ENCODE measurements around the gene ADAMTS13. TPM values are rescaled to one million over a fixed set of nuclear protein-coding genes. Genes with fewer than 3 reads are reported as not detected.

The ADAMTS13 gene
- total and polyA plus RNA-seq, 4 donors: 6.5 to 13.3 (median 10.4) TPM

GRCh38 chr9:133380734-133381133 lies 41.4 kb upstream of the ADAMTS13 start:
- Histone ChIP-seq H3K27me3 (ENCODE audit: control insufficient read depth in 4 of 4, insufficient read depth in 4 of 4, low read length in 3 of 4) (no peaks in the 10 kb centered on the region), H3K27ac (ENCODE audit: low read depth in 1 of 2, low read length in 2 of 2) (no peak overlapping the region), H3K4me1 (ENCODE audit: control insufficient read depth in 4 of 4, insufficient read depth in 4 of 4, low read length in 3 of 4) (peaks cover 0 to 11% (median 5%) of the 10 kb centered on the region in 4 donors), H3K36me3 (ENCODE audit: control insufficient read depth in 4 of 4, insufficient read depth in 3 of 4, low read depth in 1 of 4, low read length in 3 of 4) (no peaks in the 10 kb centered on the region), H3K9me3 (ENCODE audit: control insufficient read depth in 4 of 4, low read length in 3 of 4) (no peaks in the 10 kb centered on the region), H3K9ac (ENCODE audit: low read depth in 1 of 2, low read length in 2 of 2) (no peak overlapping the region), H3K4me3 (ENCODE audit: low read depth in 1 of 3, low read length in 3 of 3) (no peak overlapping the region)
- DNase-seq (ENCODE audit: low spot score): no peak
- 91% methylated on average over 4 of the region's 4 CpGs for WGBS
- TF ChIP-seq TAF1 (conservative IDR thresholded peaks at IDR 0.05) (no peak), MAX (IDR thresholded peaks at IDR 0.05) (no peak), HNF4G (IDR thresholded peaks at IDR 0.05) (no peak), RXRA (IDR thresholded peaks at IDR 0.05) (no peak), YY1 (IDR thresholded peaks at IDR 0.05) (no peak), RAD21 (IDR thresholded peaks at IDR 0.05) (no peak), FOXA2 (IDR thresholded peaks at IDR 0.05) (no peak), GABPA (IDR thresholded peaks at IDR 0.05 in 1 of 2, conservative IDR thresholded peaks at IDR 0.05 in 1 of 2) (no peak), EGR1 (IDR thresholded peaks at IDR 0.05; ENCODE audit: low read depth in 2 of 2) (no peak), HNF4A (conservative IDR thresholded peaks at IDR 0.05) (no peak), REST (IDR thresholded peaks at IDR 0.05) (no peak), ZBTB33 (IDR thresholded peaks at IDR 0.05) (no peak), FOXA1 (IDR thresholded peaks at IDR 0.05) (no peak)

- Histone ChIP-seq H3K9me3 (ENCODE audit: control insufficient read depth in 4 of 4, low read length in 3 of 4) (no peaks in the 10 kb centered on the region), H3K9ac (ENCODE audit: low read depth in 1 of 2, low read length in 2 of 2) (no peak overlapping the region), H3K36me3 (ENCODE audit: control insufficient read depth in 4 of 4, insufficient read depth in 3 of 4, low read depth in 1 of 4, low read length in 3 of 4) (no peaks in the 10 kb centered on the region), H3K27me3 (ENCODE audit: control insufficient read depth in 4 of 4, insufficient read depth in 4 of 4, low read length in 3 of 4) (no peaks in the 10 kb centered on the region), H3K27ac (ENCODE audit: low read depth in 1 of 2, low read length in 2 of 2) (no peak overlapping the region), H3K4me1 (ENCODE audit: control insufficient read depth in 4 of 4, insufficient read depth in 4 of 4, low read length in 3 of 4) (no peaks in the 10 kb centered on the region), H3K4me3 (ENCODE audit: low read depth in 1 of 3, low read length in 3 of 3) (no peak overlapping the region)
- DNase-seq (ENCODE audit: low spot score): no peak
- TF ChIP-seq REST (IDR thresholded peaks at IDR 0.05) (no peak), HNF4G (IDR thresholded peaks at IDR 0.05) (no peak), NR2F2 (IDR thresholded peaks at IDR 0.05) (no peak), GABPA (IDR thresholded peaks at IDR 0.05 in 1 of 2, conservative IDR thresholded peaks at IDR 0.05 in 1 of 2) (no peak), ZBTB33 (IDR thresholded peaks at IDR 0.05) (no peak), CTCF (IDR thresholded peaks at IDR 0.05; ENCODE audit: low read depth, low read length, missing input control) (no peak), SP1 (IDR thresholded peaks at IDR 0.05) (no peak), YY1 (IDR thresholded peaks at IDR 0.05) (no peak), FOXA2 (IDR thresholded peaks at IDR 0.05) (no peak), RAD21 (IDR thresholded peaks at IDR 0.05) (no peak), FOXA1 (IDR thresholded peaks at IDR 0.05) (no peak), TAF1 (conservative IDR thresholded peaks at IDR 0.05) (no peak), MAX (IDR thresholded peaks at IDR 0.05) (no peak)
- 95% methylated on average over 4 of the region's 4 CpGs for WGBS
Observed at GRCh38 chr9:133382507-133383141, 39.5 kb upstream of the ADAMTS13 start.

Measured in liver (tissue), 9 donors.